Ovary (tissue), 3 donors: ENCODE data around the gene TRIOBP.

Experiments used
- EP300 ChIP-seq: sonication (generic); formaldehyde crosslinking; IDR thresholded peaks from one replicate; pipeline ENCODE4 v1.6.1; 2017; ENCODE audit warnings: antibody characterized with exemption
- POLR2A ChIP-seq: fragments of 450-650 bp; IDR thresholded peaks from one replicate; pipeline ENCODE4 v1.6.1; 2017; ENCODE audit warnings: antibody characterized with exemption, mild to moderate bottlenecking, moderate library complexity
- TF ChIP-seq, protein P1 (sequence below), 3 donors: fragments of 450-650 bp in 2 of 3; fragments of 200-600 bp in 1 of 3; IDR thresholded peaks; one replicate each; pipeline versions ENCODE4 v1.5.1 to v1.8.0; 2016 to 2022; ENCODE audit warnings: antibody characterized with exemption in 3 of 3, mild to moderate bottlenecking in 1 of 3
- donor health status: DM: no; HTN: no; CAD: no.

DNA sequence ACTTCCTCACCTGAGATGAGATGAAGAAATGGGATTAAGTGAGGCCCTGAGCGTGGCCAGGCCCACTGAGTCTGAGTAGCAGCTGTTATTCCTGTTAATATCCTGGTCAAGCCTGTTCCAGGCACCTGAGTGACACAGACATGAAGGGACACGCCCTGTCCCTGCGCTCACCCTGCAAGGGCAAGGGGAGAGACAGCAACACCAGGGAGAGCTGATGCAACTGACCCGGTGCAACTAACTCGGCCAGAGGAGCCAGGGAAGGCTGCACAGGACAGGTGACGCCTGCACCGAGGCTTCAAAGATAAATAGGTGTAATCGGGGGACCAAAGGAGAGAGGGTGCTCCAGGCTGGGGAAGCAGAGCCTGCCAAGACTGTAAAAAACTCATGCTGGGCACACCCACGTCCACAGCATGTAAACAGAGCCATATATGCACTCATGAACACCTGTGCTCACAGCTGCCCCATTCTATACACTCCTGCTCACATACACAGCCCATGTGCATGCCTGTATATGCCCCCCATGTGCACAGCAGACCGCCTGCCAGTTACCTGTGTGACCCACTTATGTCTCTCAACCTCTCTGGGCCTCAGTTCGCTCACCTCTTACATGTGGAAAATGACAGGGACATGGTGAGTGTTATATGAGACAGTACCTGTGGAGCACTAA lies 88.1 kb downstream of the TRIOBP start:
- TF ChIP-seq, protein P1, sequence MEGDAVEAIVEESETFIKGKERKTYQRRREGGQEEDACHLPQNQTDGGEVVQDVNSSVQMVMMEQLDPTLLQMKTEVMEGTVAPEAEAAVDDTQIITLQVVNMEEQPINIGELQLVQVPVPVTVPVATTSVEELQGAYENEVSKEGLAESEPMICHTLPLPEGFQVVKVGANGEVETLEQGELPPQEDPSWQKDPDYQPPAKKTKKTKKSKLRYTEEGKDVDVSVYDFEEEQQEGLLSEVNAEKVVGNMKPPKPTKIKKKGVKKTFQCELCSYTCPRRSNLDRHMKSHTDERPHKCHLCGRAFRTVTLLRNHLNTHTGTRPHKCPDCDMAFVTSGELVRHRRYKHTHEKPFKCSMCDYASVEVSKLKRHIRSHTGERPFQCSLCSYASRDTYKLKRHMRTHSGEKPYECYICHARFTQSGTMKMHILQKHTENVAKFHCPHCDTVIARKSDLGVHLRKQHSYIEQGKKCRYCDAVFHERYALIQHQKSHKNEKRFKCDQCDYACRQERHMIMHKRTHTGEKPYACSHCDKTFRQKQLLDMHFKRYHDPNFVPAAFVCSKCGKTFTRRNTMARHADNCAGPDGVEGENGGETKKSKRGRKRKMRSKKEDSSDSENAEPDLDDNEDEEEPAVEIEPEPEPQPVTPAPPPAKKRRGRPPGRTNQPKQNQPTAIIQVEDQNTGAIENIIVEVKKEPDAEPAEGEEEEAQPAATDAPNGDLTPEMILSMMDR (IDR thresholded peaks at IDR 0.05), result no peak
- TF ChIP-seq POLR2A, result no peak
- no peak for TF ChIP-seq EP300
